Activated naive CD4-positive, alpha-beta T cell treated with anti-CD3 and anti-CD28 coated beads, Interleukin-2, amount 50 U/mL, for 16 hours (primary cell): ENCODE results near the gene PSMC6.
"Not testable (repeated sequence)": the region's sequence is repeated elsewhere in the genome, so short reads cannot be mapped to it uniquely, and the experiment has no call there.

ENCODE experiments used
- DNase-seq: peaks from one replicate; pipeline ENCODE4 v3.0.0-alpha.2; 2020

The PSMC6 gene

DNA sequence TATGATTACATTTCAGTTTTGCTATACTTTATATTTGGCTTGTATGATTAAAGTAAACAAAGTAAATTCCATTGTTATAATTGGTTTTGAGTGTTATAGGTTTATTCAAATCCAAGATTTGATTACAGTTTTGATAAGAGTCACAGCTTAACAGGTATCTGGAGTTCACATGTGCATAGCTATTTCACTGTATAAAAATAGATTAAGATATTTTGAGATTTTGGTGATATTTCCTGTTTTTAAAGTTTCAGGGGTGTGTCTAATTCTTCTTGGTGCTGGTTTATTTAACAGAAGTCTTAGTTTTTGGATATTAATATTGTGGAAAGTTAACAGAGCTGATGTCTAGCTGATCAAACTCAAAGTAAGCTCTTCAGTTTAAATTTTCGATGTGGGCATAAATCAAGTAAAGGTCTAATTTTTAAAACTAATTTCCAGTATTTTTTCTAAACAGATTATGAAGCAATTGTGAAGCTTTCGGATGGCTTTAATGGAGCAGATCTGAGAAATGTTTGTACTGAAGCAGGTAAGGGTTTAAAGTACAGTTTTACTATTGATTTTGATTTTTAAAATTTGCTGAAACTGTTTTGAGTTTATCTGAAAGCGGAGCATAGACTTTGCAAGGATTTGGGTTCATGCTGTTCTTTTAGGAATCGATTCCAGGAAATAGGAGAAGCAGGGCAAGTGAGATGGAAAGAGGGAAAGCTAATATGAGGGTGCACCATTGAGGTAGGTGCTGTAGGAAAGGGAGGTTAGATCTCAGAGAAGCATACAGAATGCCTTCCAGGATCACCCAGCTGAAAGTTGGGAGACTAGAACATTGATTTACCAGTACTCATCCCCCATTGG lies 16.7 kb downstream of the PSMC6 start:
- no peak for DNase-seq

GRCh38 chr14:52724360-52724644 lies 17.3 kb downstream of the PSMC6 start:
- no peak for DNase-seq

DNA sequence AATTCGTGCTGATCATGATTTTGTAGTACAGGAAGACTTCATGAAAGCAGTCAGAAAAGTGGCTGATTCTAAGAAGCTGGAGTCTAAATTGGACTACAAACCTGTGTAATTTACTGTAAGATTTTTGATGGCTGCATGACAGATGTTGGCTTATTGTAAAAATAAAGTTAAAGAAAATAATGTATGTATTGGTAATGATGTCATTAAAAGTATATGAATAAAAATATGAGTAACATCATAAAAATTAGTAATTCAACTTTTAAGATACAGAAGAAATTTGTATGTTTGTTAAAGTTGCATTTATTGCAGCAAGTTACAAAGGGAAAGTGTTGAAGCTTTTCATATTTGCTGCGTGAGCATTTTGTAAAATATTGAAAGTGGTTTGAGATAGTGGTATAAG lies 20.5 kb downstream of the PSMC6 start:
- not testable (repeated sequence) for DNase-seq

GRCh38 chr14:52729035-52729434 lies 22.0 kb downstream of the PSMC6 start:
- DNase-seq = not testable (repeated sequence)

GRCh38 chr14:52729585-52729924 lies 22.6 kb downstream of the PSMC6 start:
- DNase-seq = no peak

GRCh38 chr14:52729925-52730708 lies 23.1 kb downstream of the PSMC6 start, which contains the start of gene STYX:
Gene STYX, plus strand, starts transcription at chr14:52730166. Its CDS starts 309 bp downstream, at chr14:52730475.
- peak; percentile 99 for DNase-seq

GRCh38 chr14:52730709-52731111 lies 23.7 kb downstream of the PSMC6 start:
- DNase-seq = no peak

GRCh38 chr14:52733824-52734223 lies 26.8 kb downstream of the PSMC6 start:
- no peak for DNase-seq

- no peak for DNase-seq
Observed at GRCh38 chr14:52735921-52736489, 29.0 kb downstream of the PSMC6 start.

DNA sequence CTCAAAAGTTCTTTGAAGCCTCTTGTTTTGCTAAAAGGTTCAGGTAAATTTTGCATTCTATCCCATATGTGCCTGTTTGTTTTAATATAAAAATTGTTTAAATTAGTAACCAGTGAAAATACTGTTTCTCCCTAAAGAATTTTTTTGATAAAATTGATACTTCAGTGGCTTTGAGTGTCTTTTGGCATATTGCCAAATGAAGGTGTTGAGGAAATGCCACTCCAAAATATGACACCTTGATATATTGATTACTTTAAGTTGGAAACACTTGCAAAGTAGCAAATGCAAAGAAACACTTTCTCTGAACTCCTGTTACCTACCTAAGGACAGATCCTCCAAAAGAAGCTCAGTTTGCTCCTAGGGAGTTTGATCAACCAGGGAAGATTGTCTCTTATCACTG lies 31.4 kb downstream of the PSMC6 start:
- DNase-seq = no peak

DNA sequence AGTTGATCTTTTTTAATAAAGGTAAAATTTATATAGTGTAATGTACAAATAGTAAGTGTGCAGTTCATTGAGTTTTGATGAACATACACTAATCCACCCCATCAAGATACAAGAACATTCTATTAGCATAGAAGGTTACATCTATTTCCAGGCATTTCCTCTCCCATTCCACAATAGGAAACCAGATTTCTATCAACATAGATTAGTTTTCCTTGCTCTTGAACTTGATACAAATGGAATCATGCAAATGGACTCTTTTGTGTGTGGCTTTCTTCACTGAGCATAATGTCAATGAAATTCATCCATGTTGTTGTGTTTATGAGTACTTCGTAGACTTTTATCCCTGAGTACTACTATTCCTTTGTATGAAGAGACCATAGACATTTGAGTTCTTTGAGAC lies 33.8 kb downstream of the PSMC6 start:
- no peak for DNase-seq

DNA sequence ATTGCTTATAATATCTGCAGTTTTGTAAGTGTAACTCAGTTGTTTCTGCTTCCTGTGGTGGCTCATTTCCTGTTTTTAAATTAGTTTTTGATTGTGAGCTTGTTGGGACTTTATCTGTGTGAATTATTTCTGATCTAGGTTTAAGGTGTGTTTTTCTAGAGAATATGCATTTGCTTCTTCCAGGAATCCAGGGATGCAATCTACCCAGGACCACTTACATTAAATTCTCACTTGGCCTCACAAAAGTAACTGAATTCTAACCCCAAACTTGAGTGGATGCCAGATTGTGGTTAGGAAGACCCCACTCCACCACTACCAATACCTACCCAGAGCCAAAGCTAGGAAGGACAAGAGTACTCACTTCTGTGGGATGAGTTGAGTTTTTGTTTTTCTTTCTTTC lies 34.9 kb downstream of the PSMC6 start:
- no peak for DNase-seq

- DNase-seq = no peak
Observed at GRCh38 chr14:52748647-52749292, 41.8 kb downstream of the PSMC6 start.

GRCh38 chr14:52755607-52756316 lies 48.8 kb downstream of the PSMC6 start:
- DNase-seq = no peak

- no peak for DNase-seq
Observed at GRCh38 chr14:52759145-52759544, 52.1 kb downstream of the PSMC6 start.

- not testable (repeated sequence) for DNase-seq
Observed at GRCh38 chr14:52762923-52763322, 55.9 kb downstream of the PSMC6 start.

GRCh38 chr14:52767058-52767833 lies 60.2 kb downstream of the PSMC6 start:
- DNase-seq = no peak

DNA sequence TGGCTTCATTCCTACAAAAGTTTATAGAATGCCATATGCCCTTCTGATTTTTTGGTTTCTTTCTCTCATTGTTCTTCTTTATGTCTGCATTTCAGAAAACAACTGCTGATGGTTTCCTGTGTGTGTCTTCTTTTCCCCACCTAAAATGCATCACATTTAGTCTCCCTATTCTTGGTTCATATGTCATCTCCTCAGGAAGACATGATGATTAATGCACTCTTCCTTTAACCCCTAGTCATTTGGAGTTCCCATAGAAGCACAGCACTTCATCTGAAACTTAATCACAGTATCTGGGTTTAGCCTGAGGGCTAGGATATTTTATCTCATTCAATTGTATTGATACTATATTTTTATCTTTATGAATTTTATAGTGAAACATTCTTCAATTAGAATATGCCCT lies 62.9 kb downstream of the PSMC6 start:
- DNase-seq = no peak

DNA sequence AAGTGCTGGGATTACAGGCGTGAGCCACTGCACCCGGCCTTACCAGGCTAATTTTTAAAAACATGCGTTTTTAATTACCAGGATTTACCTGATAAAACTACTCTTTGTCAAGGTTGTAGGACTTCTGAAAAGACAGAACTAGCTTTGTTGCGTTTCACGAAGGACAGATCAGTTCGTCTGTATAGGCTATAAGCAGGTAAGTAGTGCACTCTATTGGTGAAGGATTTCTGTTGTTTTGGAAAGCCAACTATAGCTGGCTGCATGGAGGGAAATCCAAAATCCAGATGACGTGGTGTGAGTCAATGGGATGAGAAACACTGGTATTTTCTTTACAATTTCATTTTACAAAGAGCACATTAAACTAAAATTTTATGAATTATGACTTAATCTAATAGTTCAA lies 69.8 kb downstream of the PSMC6 start:
- no peak for DNase-seq
